OCI-LY1 (cell line): Measurements from ENCODE around the gene GPR39.

ENCODE experiments used
- H2AFZ ChIP-seq: fragments of 200-600 bp; sonication (generic), shearing (Covaris generic); 2 replicates; pipeline ENCODE4 v1.6.0; 2014; ENCODE audit warnings: antibody characterized with exemption, mild to moderate bottlenecking, low read length
- H3F3A ChIP-seq: fragments of 200-600 bp; sonication (generic), shearing (Covaris generic); 2 replicates; pipeline ENCODE4 v1.6.0; 2014; ENCODE audit warnings: mild to moderate bottlenecking, antibody characterized with exemption, low read length, moderate library complexity; ENCODE audit not compliant: insufficient read depth
- H3K27ac ChIP-seq: fragments of 200-600 bp; sonication (generic); 2 replicates; pipeline ENCODE4 v1.5.1; 2014; ENCODE audit warnings: low read length, mixed run types, mild to moderate bottlenecking, low read depth; ENCODE audit not compliant: poor library complexity, severe bottlenecking
- H3K27me3 ChIP-seq: fragments of 200-600 bp; sonication (generic); 2 replicates; pipeline ENCODE4 v1.6.0; 2014; ENCODE audit warnings: antibody characterized with exemption, mild to moderate bottlenecking, low read length, moderate library complexity; ENCODE audit not compliant: insufficient read depth
- H3K36me3 ChIP-seq: fragments of 200-600 bp; sonication (generic); 2 replicates; pipeline ENCODE4 v1.6.1; 2014; ENCODE audit warnings: mild to moderate bottlenecking, antibody characterized with exemption, low read length, moderate library complexity, mixed read lengths; ENCODE audit not compliant: insufficient read depth
- H3K4me1 ChIP-seq: fragments of 200-600 bp; sonication (generic); 2 replicates; pipeline ENCODE4 v1.5.1; 2014; ENCODE audit warnings: mild to moderate bottlenecking, low read length, moderate library complexity; ENCODE audit not compliant: insufficient read depth, severe bottlenecking
- H3K4me2 ChIP-seq: fragments of 200-600 bp; sonication (generic), shearing (Covaris generic); 2 replicates; pipeline ENCODE4 v1.6.1; 2014; ENCODE audit warnings: low read length
- H3K4me3 ChIP-seq: fragments of 200-600 bp; sonication (generic); 2 replicates; pipeline ENCODE4 v1.5.1; 2014; ENCODE audit warnings: low read length, low read depth, mild to moderate bottlenecking, mixed read lengths; ENCODE audit not compliant: poor library complexity, severe bottlenecking
- H3K79me2 ChIP-seq: fragments of 200-600 bp; shearing (Covaris generic); 2 replicates; pipeline ENCODE4 v1.6.1; 2016; ENCODE audit warnings: mixed run types, low read length, mixed read lengths; ENCODE audit not compliant: insufficient read depth
- H3K9ac ChIP-seq: fragments of 200-600 bp; sonication (generic), shearing (Covaris generic); 2 replicates; pipeline ENCODE4 v1.6.1; 2014; ENCODE audit warnings: mild to moderate bottlenecking, low read length, mixed read lengths
- H3K9me2 ChIP-seq: fragments of 200-600 bp; sonication (generic), shearing (Covaris generic); 2 replicates; pipeline ENCODE4 v1.6.1; 2014; ENCODE audit warnings: low read depth, mild to moderate bottlenecking, low read length, mixed read lengths
- H3K9me3 ChIP-seq: fragments of 200-600 bp; shearing (Covaris generic); 2 replicates; pipeline ENCODE4 v1.6.1; 2014; ENCODE audit warnings: low read length, mixed read lengths
- H4K20me1 ChIP-seq: fragments of 200-600 bp; sonication (generic), shearing (Covaris generic); 2 replicates; pipeline ENCODE4 v1.6.0; 2016; ENCODE audit warnings: mild to moderate bottlenecking, low read length; ENCODE audit not compliant: insufficient read depth
- CTCF ChIP-seq: fragments of 200-600 bp; sonication (generic), shearing (Covaris generic); IDR thresholded peaks from 2 replicates; pipeline ENCODE4 v1.5.1; 2017; ENCODE audit warnings: mild to moderate bottlenecking, antibody characterized with exemption, low read length, moderate library complexity, mixed read lengths
- EZH2 ChIP-seq: fragments of 200-600 bp; sonication (generic), shearing (Covaris generic); IDR thresholded peaks from 2 replicates; pipeline ENCODE4 v1.8.0; 2017; ENCODE audit warnings: borderline replicate concordance, mixed run types, mild to moderate bottlenecking, antibody characterized with exemption, low read length, moderate library complexity, mixed read lengths

Gene GPR39

GRCh38 chr2:132404056-132404455, 12.5 kb upstream of the GPR39 start:
- H3K9me2 ChIP-seq, result no peaks in the 10 kb centered on the region
- no peak overlapping the region for H3K4me2 ChIP-seq
- no peak overlapping the region for H3K9ac ChIP-seq
- no peak overlapping the region for H2AFZ ChIP-seq
- TF ChIP-seq EZH2 (no peak), CTCF (no peak)
- no peaks in the 10 kb centered on the region for H3F3A ChIP-seq
- H4K20me1 ChIP-seq, result no peaks in the 10 kb centered on the region
- no peaks in the 10 kb centered on the region for H3K79me2 ChIP-seq
- no peaks in the 10 kb centered on the region for H3K9me3 ChIP-seq
- H3K4me1 ChIP-seq, result no peaks in the 10 kb centered on the region
- H3K36me3 ChIP-seq, result no peaks in the 10 kb centered on the region
- no peak overlapping the region for H3K27ac ChIP-seq
- H3K27me3 ChIP-seq, result no peaks in the 10 kb centered on the region
- no peak overlapping the region for H3K4me3 ChIP-seq

DNA sequence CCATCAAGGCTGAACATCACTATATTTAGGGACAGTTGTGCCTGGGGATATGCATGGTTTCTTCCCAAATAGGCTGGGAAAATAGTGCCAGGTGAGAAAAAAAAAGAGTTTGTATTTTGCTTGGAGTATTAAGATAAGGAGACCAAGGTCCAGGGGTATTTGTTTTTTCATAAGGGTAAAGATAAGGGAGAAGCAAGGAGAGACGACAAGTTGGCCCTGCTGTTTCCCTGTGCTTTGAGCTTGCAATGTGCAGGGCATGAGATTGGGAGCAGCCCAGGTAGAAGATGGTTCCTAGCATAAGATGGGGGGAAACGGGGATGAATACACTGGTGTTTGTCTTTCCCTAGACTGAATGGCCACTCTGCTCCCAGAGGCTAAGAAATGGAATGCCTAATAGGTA, 8.8 kb upstream of the GPR39 start:
- TF ChIP-seq CTCF (no peak), EZH2 (no peak)

GRCh38 chr2:132412021-132412420, 4.6 kb upstream of the GPR39 start:
- TF ChIP-seq CTCF, result no peak
- no peak for TF ChIP-seq EZH2
- no peaks in the 10 kb centered on the region for H3K4me1 ChIP-seq
- no peaks in the 10 kb centered on the region for H3F3A ChIP-seq
- H4K20me1 ChIP-seq, result no peaks in the 10 kb centered on the region
- H3K27me3 ChIP-seq, result no peaks in the 10 kb centered on the region
- H3K9me2 ChIP-seq, result no peaks in the 10 kb centered on the region
- no peaks in the 10 kb centered on the region for H3K36me3 ChIP-seq
- no peak overlapping the region for H3K4me3 ChIP-seq
- H3K27ac ChIP-seq, result no peak overlapping the region
- H3K4me2 ChIP-seq, result no peak overlapping the region
- H3K9ac ChIP-seq, result no peak overlapping the region
- H3K79me2 ChIP-seq, result no peaks in the 10 kb centered on the region
- H3K9me3 ChIP-seq, result no peaks in the 10 kb centered on the region
- H2AFZ ChIP-seq, result no peak overlapping the region

More for the DNA sequence above, 8.8 kb upstream of the GPR39 start:
- Histone ChIP-seq H3K4me3 (no peak overlapping the region), H3K9ac (no peak overlapping the region), H3K4me1 (no peaks in the 10 kb centered on the region), H3K9me2 (no peaks in the 10 kb centered on the region), H3K79me2 (no peaks in the 10 kb centered on the region), H3K36me3 (no peaks in the 10 kb centered on the region), H4K20me1 (no peaks in the 10 kb centered on the region), H3F3A (no peaks in the 10 kb centered on the region), H2AFZ (no peak overlapping the region), H3K27me3 (no peaks in the 10 kb centered on the region), H3K4me2 (no peak overlapping the region), H3K9me3 (no peaks in the 10 kb centered on the region), H3K27ac (no peak overlapping the region)
